Cardiac fibroblast (primary cell): Measurements from ENCODE around the gene MCF2L.

Source experiments
- DNase-seq, 2 donors: peaks; one replicate each; pipeline versions ENCODE4 v3.0.0 to v3.0.0-alpha.2; 2010; ENCODE audit warnings: low read depth in 2 of 2
- H3K4me3 ChIP-seq, 2 donors: replicated peaks in 1 of 2; 1 replicate in 1 of 2; 2 replicates in 1 of 2; pipeline ENCODE4 v1.5.1; 2011; ENCODE audit warnings: low read depth in 2 of 2, low read length in 2 of 2, mild to moderate bottlenecking in 2 of 2, moderate library complexity in 1 of 2
- CTCF ChIP-seq: IDR thresholded peaks from one replicate; pipeline ENCODE4 v1.5.1; 2011; ENCODE audit warnings: low read depth, mild to moderate bottlenecking, low read length, inconsistent platforms

MCF2L gene

GRCh38 chr13:112992931-112993680, 24.1 kb downstream of the MCF2L start:
- no peak for DNase-seq
- no peak overlapping the region for H3K4me3 ChIP-seq
- TF ChIP-seq CTCF, result no peak

GRCh38 chr13:112994084-112994780, 25.2 kb downstream of the MCF2L start:
- DNase-seq, result no peak
- no peak overlapping the region for H3K4me3 ChIP-seq
- TF ChIP-seq CTCF, result no peak

- no peak for DNase-seq
- no peak for TF ChIP-seq CTCF
- no peak overlapping the region for H3K4me3 ChIP-seq
Measured at GRCh38 chr13:112994781-112995355, 25.9 kb downstream of the MCF2L start.

- no peak for DNase-seq
- no peak overlapping the region for H3K4me3 ChIP-seq
- TF ChIP-seq CTCF, result no peak
Measured at GRCh38 chr13:112995395-112996191, 26.6 kb downstream of the MCF2L start.

GRCh38 chr13:112996671-112997091, 27.7 kb downstream of the MCF2L start:
- DNase-seq, result no peak
- H3K4me3 ChIP-seq, result no peak overlapping the region
- no peak for TF ChIP-seq CTCF
